HG02885 (cell line): Measurements from ENCODE around the gene TCF12.

Experiments used
- ATAC-seq: cut with Tn5 transposase; IDR thresholded peaks from one replicate; pipeline ENCODE4 v1.9.1; 2021; ENCODE audit warnings: mild to moderate bottlenecking; ENCODE audit not compliant: unreplicated experiment, poor library complexity

TCF12 gene

GRCh38 chr15:57278439-57278838 is 360.0 kb downstream of the TCF12 start:
- no peak for ATAC-seq

- ATAC-seq: no peak
Measured at GRCh38 chr15:57280464-57280863, 362.0 kb downstream of the TCF12 start.

GRCh38 chr15:57281321-57281720 is 362.9 kb downstream of the TCF12 start:
- ATAC-seq: peak; percentile 61

- ATAC-seq: no peak
Measured at GRCh38 chr15:57282686-57283085, 364.2 kb downstream of the TCF12 start.

- ATAC-seq: no peak
Measured at GRCh38 chr15:57283774-57284503, 365.5 kb downstream of the TCF12 start.

GRCh38 chr15:57284535-57284934 is 366.1 kb downstream of the TCF12 start:
- ATAC-seq: no peak

- no peak for ATAC-seq
Measured at GRCh38 chr15:57285386-57285785, 366.9 kb downstream of the TCF12 start.

- no peak for ATAC-seq
Measured at GRCh38 chr15:57286446-57287122, 368.1 kb downstream of the TCF12 start.

GRCh38 chr15:57287123-57287521 is 368.7 kb downstream of the TCF12 start:
- ATAC-seq: no peak

- ATAC-seq: no peak
Measured at GRCh38 chr15:57288926-57289580, 370.6 kb downstream of the TCF12 start.

GRCh38 chr15:57290187-57290586 is 371.7 kb downstream of the TCF12 start:
- no peak for ATAC-seq

- ATAC-seq: no peak
Measured at GRCh38 chr15:57290826-57291225, 372.4 kb downstream of the TCF12 start.

GRCh38 chr15:57296473-57297162 is 378.2 kb downstream of the TCF12 start:
- no peak for ATAC-seq

- no peak for ATAC-seq
Measured at GRCh38 chr15:57297163-57297593, 378.7 kb downstream of the TCF12 start.

GRCh38 chr15:57297630-57298029 is 379.2 kb downstream of the TCF12 start:
- no peak for ATAC-seq

GRCh38 chr15:57298204-57298603 is 379.8 kb downstream of the TCF12 start:
- ATAC-seq: no peak

- no peak for ATAC-seq
Measured at GRCh38 chr15:57298843-57299550, 380.6 kb downstream of the TCF12 start.

- no peak for ATAC-seq
Measured at GRCh38 chr15:57301307-57301706, 382.9 kb downstream of the TCF12 start.

- ATAC-seq: no peak
Measured at GRCh38 chr15:57302640-57303257, 384.3 kb downstream of the TCF12 start.

- ATAC-seq: no peak
Measured at GRCh38 chr15:57305009-57305408, 386.6 kb downstream of the TCF12 start.
